ENCODE results near the gene TPM3. TPM values are rescaled to one million over a fixed set of nuclear protein-coding genes. Genes with fewer than 3 reads are reported as not detected.

TPM3 gene
- total RNA-seq, 1 donor from 2014 or later, result 254 TPM

- peaks cover 14 to 23% of the 10 kb centered on the region in 2 donors for H3K36me3 ChIP-seq
- peak overlapping the region; percentile 96 to 98 for H3K27ac ChIP-seq
- TF ChIP-seq CTCF (IDR thresholded peaks at IDR 0.05), result no peak
- H3K4me1 ChIP-seq, result peaks cover 20 to 25% of the 10 kb centered on the region in 2 donors
- intact Hi-C loops (cut with DNase I), result loop anchor here (2.0 kb wide), 2 partner anchors 105 to 385 kb away; no protein-coding TSS in a partner anchor
- no peaks in the 10 kb centered on the region for H3K27me3 ChIP-seq
- no peaks in the 10 kb centered on the region for H3K9me3 ChIP-seq
- DNase-seq (ENCODE audit: low spot score in 2 of 2), result peak in 1 of 2 donors; percentile 75
- peak overlapping the region; percentile 78 to 98 for H3K4me3 ChIP-seq
These were observed 29.5 kb upstream of the TPM3 start for GRCh38 chr1:154221278-154222001.

- peak overlapping the region; percentile 78 to 98 for H3K4me3 ChIP-seq
- H3K27me3 ChIP-seq, result no peaks in the 10 kb centered on the region
- peaks cover 20 to 25% of the 10 kb centered on the region in 2 donors for H3K4me1 ChIP-seq
- TF ChIP-seq CTCF (IDR thresholded peaks at IDR 0.05), result no peak
- H3K9me3 ChIP-seq, result no peaks in the 10 kb centered on the region
- no peak for DNase-seq (ENCODE audit: low spot score in 2 of 2)
- peaks cover 17 to 21% of the 10 kb centered on the region in 2 donors for H3K36me3 ChIP-seq
- intact Hi-C loops (cut with DNase I), result loop anchor here (1.0 to 2.0 kb wide), 6 partner anchors 38 to 386 kb away; partner anchors contain the start of genes HAX1 and RPS27
- peak overlapping the region; percentile 96 to 98 for H3K27ac ChIP-seq
These were observed 29.0 kb upstream of the TPM3 start for GRCh38 chr1:154220970-154221277.

GRCh38 chr1:154220071-154220969 is 28.4 kb upstream of the TPM3 start, which contains the start of gene UBAP2L:
UBAP2L (plus strand) TSS chr1:154220955; CDS start chr1:154225124, 4,169 bp downstream.
- intact Hi-C loops (cut with DNase I), result loop anchor here (1.0 to 2.0 kb wide), 6 partner anchors 37 to 386 kb away; partner anchors contain the start of genes HAX1 and RPS27
- no peaks in the 10 kb centered on the region for H3K27me3 ChIP-seq
- H3K4me1 ChIP-seq, result peaks cover 20 to 25% of the 10 kb centered on the region in 2 donors
- H3K4me3 ChIP-seq, result peak within 1 kb of the TSS; percentile 78 to 98
- H3K9me3 ChIP-seq, result no peaks in the 10 kb centered on the region
- TF ChIP-seq CTCF (IDR thresholded peaks at IDR 0.05), result no peak
- DNase-seq (ENCODE audit: low spot score in 2 of 2), result peak; percentile 96 to 100
- peaks cover 17 to 18% of the 10 kb centered on the region in 2 donors for H3K36me3 ChIP-seq
- peak within 1 kb of the TSS; percentile 96 to 98 for H3K27ac ChIP-seq

- Histone ChIP-seq H3K36me3 (peaks cover 18% of the 10 kb centered on the region in 2 donors), H3K9me3 (no peaks in the 10 kb centered on the region), H3K27me3 (no peaks in the 10 kb centered on the region), H3K4me1 (peaks cover 20 to 25% of the 10 kb centered on the region in 2 donors), H3K4me3 (peak overlapping the region; percentile 74 to 98), H3K27ac (peak overlapping the region; percentile 96 to 98)
- TF ChIP-seq CTCF (IDR thresholded peaks at IDR 0.05), result no peak
- intact Hi-C loops (cut with DNase I), result no loop called here
- no peak for DNase-seq (ENCODE audit: low spot score in 2 of 2)
These were observed 27.6 kb upstream of the TPM3 start for GRCh38 chr1:154219541-154219940.

- no peaks in the 10 kb centered on the region for H3K27me3 ChIP-seq
- peak overlapping the region; percentile 74 to 98 for H3K4me3 ChIP-seq
- H3K4me1 ChIP-seq, result peaks cover 17 to 21% of the 10 kb centered on the region in 2 donors
- no peaks in the 10 kb centered on the region for H3K9me3 ChIP-seq
- DNase-seq (ENCODE audit: low spot score in 2 of 2), result no peak
- intact Hi-C loops (cut with DNase I), result no loop called here
- H3K36me3 ChIP-seq, result peaks cover 28% of the 10 kb centered on the region in 2 donors
- peak overlapping the region in 1 of 2 donors; percentile 98 for H3K27ac ChIP-seq
- TF ChIP-seq CTCF (IDR thresholded peaks at IDR 0.05), result no peak
These were observed 26.6 kb upstream of the TPM3 start for GRCh38 chr1:154218545-154218944.

Measured in ascending aorta (tissue), 2 donors.